ENCODE results near the gene CABLES2.

- TF ChIP-seq, protein P1, sequence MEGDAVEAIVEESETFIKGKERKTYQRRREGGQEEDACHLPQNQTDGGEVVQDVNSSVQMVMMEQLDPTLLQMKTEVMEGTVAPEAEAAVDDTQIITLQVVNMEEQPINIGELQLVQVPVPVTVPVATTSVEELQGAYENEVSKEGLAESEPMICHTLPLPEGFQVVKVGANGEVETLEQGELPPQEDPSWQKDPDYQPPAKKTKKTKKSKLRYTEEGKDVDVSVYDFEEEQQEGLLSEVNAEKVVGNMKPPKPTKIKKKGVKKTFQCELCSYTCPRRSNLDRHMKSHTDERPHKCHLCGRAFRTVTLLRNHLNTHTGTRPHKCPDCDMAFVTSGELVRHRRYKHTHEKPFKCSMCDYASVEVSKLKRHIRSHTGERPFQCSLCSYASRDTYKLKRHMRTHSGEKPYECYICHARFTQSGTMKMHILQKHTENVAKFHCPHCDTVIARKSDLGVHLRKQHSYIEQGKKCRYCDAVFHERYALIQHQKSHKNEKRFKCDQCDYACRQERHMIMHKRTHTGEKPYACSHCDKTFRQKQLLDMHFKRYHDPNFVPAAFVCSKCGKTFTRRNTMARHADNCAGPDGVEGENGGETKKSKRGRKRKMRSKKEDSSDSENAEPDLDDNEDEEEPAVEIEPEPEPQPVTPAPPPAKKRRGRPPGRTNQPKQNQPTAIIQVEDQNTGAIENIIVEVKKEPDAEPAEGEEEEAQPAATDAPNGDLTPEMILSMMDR (IDR thresholded peaks at IDR 0.05; ENCODE audit: low read depth, low read length, poor library complexity, severe bottlenecking): peak; percentile 94
- no peak for TF ChIP-seq EZH2phosphoT487 (IDR thresholded peaks at IDR 0.05; ENCODE audit: borderline replicate concordance, low read length)
Observed at GRCh38 chr20:62409931-62410745, 3.1 kb upstream of the CABLES2 start.
